ENCODE data around the gene CSF3R.

The CSF3R gene

GRCh38 chr1:36448530-36449056 is 34.1 kb downstream of the CSF3R start:
- ATAC-seq (ENCODE audit: low read depth) (no peak; the same call in 2 of the 3 replicates), DNase-seq (ENCODE audit: low spot score) (no peak)
- peaks cover 15% of the 10 kb centered on the region for H3K4me1 ChIP-seq (ENCODE audit: insufficient read depth, poor library complexity, severe bottlenecking)
- no peaks in the 10 kb centered on the region for H3K27me3 ChIP-seq (ENCODE audit: insufficient read depth, poor library complexity, severe bottlenecking)
- peak overlapping the region; percentile 24 for H3K27ac ChIP-seq (ENCODE audit: poor library complexity, severe bottlenecking)
- H3K36me3 ChIP-seq (ENCODE audit: low read depth), result no peaks in the 10 kb centered on the region
- no peak for TF ChIP-seq CTCF (IDR thresholded peaks at IDR 0.05; ENCODE audit: poor library complexity, severe bottlenecking)
- H3K4me3 ChIP-seq (ENCODE audit: severe bottlenecking), result no peak overlapping the region
- H3K9me3 ChIP-seq (ENCODE audit: severe bottlenecking), result no peaks in the 10 kb centered on the region

GRCh38 chr1:36447450-36447849 is 35.3 kb downstream of the CSF3R start:
- no peak overlapping the region for H3K4me3 ChIP-seq (ENCODE audit: severe bottlenecking)
- H3K4me1 ChIP-seq (ENCODE audit: insufficient read depth, poor library complexity, severe bottlenecking), result peaks cover 15% of the 10 kb centered on the region
- no peaks in the 10 kb centered on the region for H3K27me3 ChIP-seq (ENCODE audit: insufficient read depth, poor library complexity, severe bottlenecking)
- ATAC-seq (ENCODE audit: low read depth) (no peak), DNase-seq (ENCODE audit: low spot score) (no peak)
- no peaks in the 10 kb centered on the region for H3K36me3 ChIP-seq (ENCODE audit: low read depth)
- TF ChIP-seq CTCF (IDR thresholded peaks at IDR 0.05; ENCODE audit: poor library complexity, severe bottlenecking), result no peak
- H3K9me3 ChIP-seq (ENCODE audit: severe bottlenecking), result no peaks in the 10 kb centered on the region
- no peak overlapping the region for H3K27ac ChIP-seq (ENCODE audit: poor library complexity, severe bottlenecking)

GRCh38 chr1:36446746-36447145 is 36.0 kb downstream of the CSF3R start:
- H3K4me3 ChIP-seq (ENCODE audit: severe bottlenecking), result no peak overlapping the region
- no peak for TF ChIP-seq CTCF (IDR thresholded peaks at IDR 0.05; ENCODE audit: poor library complexity, severe bottlenecking)
- ATAC-seq (ENCODE audit: low read depth) (no peak), DNase-seq (ENCODE audit: low spot score) (no peak)
- H3K27ac ChIP-seq (ENCODE audit: poor library complexity, severe bottlenecking), result no peak overlapping the region
- H3K4me1 ChIP-seq (ENCODE audit: insufficient read depth, poor library complexity, severe bottlenecking), result peaks cover 15% of the 10 kb centered on the region
- H3K36me3 ChIP-seq (ENCODE audit: low read depth), result no peaks in the 10 kb centered on the region
- no peaks in the 10 kb centered on the region for H3K9me3 ChIP-seq (ENCODE audit: severe bottlenecking)
- H3K27me3 ChIP-seq (ENCODE audit: insufficient read depth, poor library complexity, severe bottlenecking), result no peaks in the 10 kb centered on the region

- ATAC-seq (ENCODE audit: low read depth), result no peak
- no peak for DNase-seq (ENCODE audit: low spot score)
- no peak overlapping the region for H3K4me3 ChIP-seq (ENCODE audit: severe bottlenecking)
Measured at GRCh38 chr1:36446271-36446670, 36.4 kb downstream of the CSF3R start.

More at GRCh38 chr1:36446271-36446670, 36.4 kb downstream of the CSF3R start:
- H3K4me1 ChIP-seq (ENCODE audit: insufficient read depth, poor library complexity, severe bottlenecking), result peaks cover 15% of the 10 kb centered on the region
- H3K27me3 ChIP-seq (ENCODE audit: insufficient read depth, poor library complexity, severe bottlenecking), result no peaks in the 10 kb centered on the region
- H3K9me3 ChIP-seq (ENCODE audit: severe bottlenecking), result no peaks in the 10 kb centered on the region
- TF ChIP-seq CTCF (IDR thresholded peaks at IDR 0.05; ENCODE audit: poor library complexity, severe bottlenecking), result peak; percentile 44
- H3K27ac ChIP-seq (ENCODE audit: poor library complexity, severe bottlenecking), result no peak overlapping the region
- H3K36me3 ChIP-seq (ENCODE audit: low read depth), result no peaks in the 10 kb centered on the region
